KOPT-K1 (cell line): Measurements from ENCODE around the gene SLCO1B3.
"Not testable (repeated sequence)": the region's sequence is repeated elsewhere in the genome, so short reads cannot be mapped to it uniquely, and the experiment has no call there.

Source experiments
- H3K27ac ChIP-seq: fragments of 200-600 bp; sonication (generic); 2 replicates; pipeline ENCODE4 v1.5.1; 2016; ENCODE audit warnings: antibody characterized with exemption, mild to moderate bottlenecking, low read depth, low read length; ENCODE audit not compliant: poor library complexity, severe bottlenecking
- H3K36me3 ChIP-seq: fragments of 200-600 bp; sonication (generic); 2 replicates; pipeline ENCODE4 v1.5.1; 2017; ENCODE audit warnings: antibody characterized with exemption, mild to moderate bottlenecking, low read length, moderate library complexity; ENCODE audit not compliant: insufficient read depth
- H3K9me3 ChIP-seq: fragments of 200-600 bp; sonication (generic); 2 replicates; pipeline ENCODE4 v1.5.1; 2017; ENCODE audit warnings: antibody characterized with exemption, low read length, mild to moderate bottlenecking; ENCODE audit not compliant: insufficient read depth, poor library complexity, severe bottlenecking

The SLCO1B3 gene, protein sequence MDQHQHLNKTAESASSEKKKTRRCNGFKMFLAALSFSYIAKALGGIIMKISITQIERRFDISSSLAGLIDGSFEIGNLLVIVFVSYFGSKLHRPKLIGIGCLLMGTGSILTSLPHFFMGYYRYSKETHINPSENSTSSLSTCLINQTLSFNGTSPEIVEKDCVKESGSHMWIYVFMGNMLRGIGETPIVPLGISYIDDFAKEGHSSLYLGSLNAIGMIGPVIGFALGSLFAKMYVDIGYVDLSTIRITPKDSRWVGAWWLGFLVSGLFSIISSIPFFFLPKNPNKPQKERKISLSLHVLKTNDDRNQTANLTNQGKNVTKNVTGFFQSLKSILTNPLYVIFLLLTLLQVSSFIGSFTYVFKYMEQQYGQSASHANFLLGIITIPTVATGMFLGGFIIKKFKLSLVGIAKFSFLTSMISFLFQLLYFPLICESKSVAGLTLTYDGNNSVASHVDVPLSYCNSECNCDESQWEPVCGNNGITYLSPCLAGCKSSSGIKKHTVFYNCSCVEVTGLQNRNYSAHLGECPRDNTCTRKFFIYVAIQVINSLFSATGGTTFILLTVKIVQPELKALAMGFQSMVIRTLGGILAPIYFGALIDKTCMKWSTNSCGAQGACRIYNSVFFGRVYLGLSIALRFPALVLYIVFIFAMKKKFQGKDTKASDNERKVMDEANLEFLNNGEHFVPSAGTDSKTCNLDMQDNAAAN

DNA sequence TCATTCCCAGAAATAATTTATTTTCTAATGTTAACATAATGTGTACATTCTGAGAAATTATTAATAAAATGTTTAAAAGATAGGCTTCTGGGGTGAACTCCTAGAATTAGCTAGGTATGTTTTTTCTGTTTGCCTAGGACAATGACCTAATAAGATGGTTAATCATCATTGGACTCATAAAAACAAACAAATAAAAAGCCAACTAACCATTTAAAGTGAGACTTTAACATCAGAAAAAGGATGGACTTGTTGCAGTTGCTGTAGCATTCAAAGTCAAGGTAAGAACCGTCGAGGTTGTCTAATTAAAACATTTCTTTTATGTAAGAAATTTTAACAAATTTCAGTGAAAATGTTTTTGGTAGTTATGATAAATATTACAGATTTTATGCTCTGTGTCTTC, at the start of gene SLCO1B3:
TSS of gene SLCO1B3 (plus strand) at position 219 of the 400 bp plus-strand sequence. CDS start 5,034 bp downstream, outside the sequence.
- H3K9me3 ChIP-seq, result no peaks in the 10 kb centered on the region

GRCh38 chr12:20777420-20777819, 33.1 kb upstream of the SLCO1B3 start:
- no peaks in the 10 kb centered on the region for H3K9me3 ChIP-seq
- H3K27ac ChIP-seq, result no peak overlapping the region
- no peaks in the 10 kb centered on the region for H3K36me3 ChIP-seq

More for the DNA sequence above, at the start of gene SLCO1B3:
- no peak within 1 kb of the TSS for H3K27ac ChIP-seq
- H3K36me3 ChIP-seq, result no peaks in the 10 kb centered on the region

DNA sequence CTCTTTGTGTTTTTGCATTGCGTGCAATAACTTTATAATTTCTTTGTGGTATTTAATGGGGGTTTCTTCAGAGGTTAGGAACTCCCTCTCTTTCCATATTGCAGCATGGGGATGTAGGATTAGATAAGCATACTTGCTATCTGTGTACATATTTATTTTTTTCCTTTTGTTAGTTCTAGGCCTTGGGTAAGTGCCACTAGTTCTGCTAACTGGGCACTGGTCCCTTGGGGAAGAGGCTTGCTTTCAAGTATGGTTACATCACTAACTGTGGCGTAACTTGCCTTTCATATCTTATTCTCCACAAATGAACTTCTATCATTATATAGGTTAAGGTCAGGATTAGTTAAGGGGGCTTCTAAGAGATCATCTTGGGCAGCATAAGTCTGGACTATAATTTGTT, 31.5 kb upstream of the SLCO1B3 start:
- no peak overlapping the region for H3K27ac ChIP-seq
- no peaks in the 10 kb centered on the region for H3K9me3 ChIP-seq
- no peaks in the 10 kb centered on the region for H3K36me3 ChIP-seq

- H3K36me3 ChIP-seq, H3K9me3 ChIP-seq, H3K27ac ChIP-seq: not testable (repeated sequence)
Observed at GRCh38 chr12:20779971-20780370, 30.5 kb upstream of the SLCO1B3 start.

DNA sequence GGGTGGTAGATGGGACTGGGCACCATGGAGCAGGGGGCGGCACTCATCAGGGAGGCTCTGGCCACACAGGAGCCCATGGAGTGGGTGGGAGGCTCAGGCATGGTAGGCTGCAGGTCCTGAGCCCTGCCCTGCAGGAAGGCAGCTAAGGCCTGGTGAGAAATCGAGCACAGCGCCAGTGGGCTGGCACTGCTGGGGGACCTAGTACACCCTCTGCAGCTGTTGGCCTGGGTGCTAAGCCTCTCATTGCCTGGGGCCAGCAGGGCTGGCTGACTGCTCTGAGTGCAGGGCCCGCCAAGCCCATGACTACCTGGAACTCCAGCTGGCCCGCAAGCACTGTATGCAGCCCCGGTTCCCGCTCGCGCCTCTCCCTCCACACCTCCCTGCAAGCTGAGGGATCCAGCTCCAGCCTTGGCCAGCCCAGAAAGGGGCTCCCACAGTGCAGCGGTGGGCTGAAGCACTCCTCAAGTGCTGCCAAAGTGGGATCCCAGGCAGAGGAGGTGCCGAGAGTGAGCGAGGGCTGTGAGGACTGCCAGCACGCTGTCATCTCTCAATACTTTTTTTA, 26.6 kb upstream of the SLCO1B3 start:
- not testable (repeated sequence) for H3K9me3 ChIP-seq, H3K36me3 ChIP-seq, H3K27ac ChIP-seq

- H3K27ac ChIP-seq, result no peak overlapping the region
- no peaks in the 10 kb centered on the region for H3K36me3 ChIP-seq
- H3K9me3 ChIP-seq, result no peaks in the 10 kb centered on the region
Observed at GRCh38 chr12:20792971-20793370, 17.5 kb upstream of the SLCO1B3 start.

DNA sequence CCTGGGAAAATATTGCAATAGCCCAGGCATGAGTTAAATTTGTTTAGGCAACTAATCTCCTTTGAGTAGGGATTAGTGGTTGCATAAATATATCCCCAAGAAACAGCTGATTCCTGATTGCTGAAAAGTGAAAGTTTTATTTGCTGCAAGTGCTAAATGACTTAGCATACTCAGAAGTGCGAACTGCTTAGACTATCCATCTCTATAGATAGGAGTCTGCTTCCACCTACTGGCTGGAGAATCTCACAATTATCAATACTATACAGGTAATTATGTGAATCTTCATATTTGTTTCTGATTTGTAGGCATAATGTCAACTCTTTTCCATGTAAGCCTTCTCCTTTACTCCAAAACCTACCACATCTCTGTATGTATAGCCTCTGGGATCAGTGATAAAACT, 12.0 kb upstream of the SLCO1B3 start:
- H3K36me3 ChIP-seq, result no peaks in the 10 kb centered on the region
- no peaks in the 10 kb centered on the region for H3K9me3 ChIP-seq

GRCh38 chr12:20800160-20800559, 10.3 kb upstream of the SLCO1B3 start:
- H3K9me3 ChIP-seq, result no peaks in the 10 kb centered on the region
- no peaks in the 10 kb centered on the region for H3K36me3 ChIP-seq
- no peak overlapping the region for H3K27ac ChIP-seq

More for the DNA sequence above, 12.0 kb upstream of the SLCO1B3 start:
- H3K27ac ChIP-seq, result no peak overlapping the region

DNA sequence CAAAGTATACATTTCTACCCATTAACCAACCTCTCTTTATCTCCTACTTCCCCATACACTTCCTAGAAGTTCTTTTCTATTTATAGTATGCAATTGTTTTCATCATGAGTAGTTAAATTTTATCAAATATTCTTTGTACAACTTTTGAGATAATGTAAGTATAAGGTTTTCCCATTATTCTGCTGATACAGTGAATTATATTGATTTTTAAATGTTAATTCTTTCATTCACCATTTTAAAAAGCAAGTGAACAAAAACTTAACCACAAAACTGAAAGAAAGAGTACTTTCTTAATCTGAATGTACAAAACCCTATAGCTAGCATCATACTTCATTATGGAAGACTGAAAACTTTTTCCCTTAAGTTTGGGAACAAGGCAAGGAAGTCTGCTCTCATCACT, 9.5 kb upstream of the SLCO1B3 start:
- Histone ChIP-seq H3K27ac (no peak overlapping the region), H3K36me3 (no peaks in the 10 kb centered on the region), H3K9me3 (no peaks in the 10 kb centered on the region)

DNA sequence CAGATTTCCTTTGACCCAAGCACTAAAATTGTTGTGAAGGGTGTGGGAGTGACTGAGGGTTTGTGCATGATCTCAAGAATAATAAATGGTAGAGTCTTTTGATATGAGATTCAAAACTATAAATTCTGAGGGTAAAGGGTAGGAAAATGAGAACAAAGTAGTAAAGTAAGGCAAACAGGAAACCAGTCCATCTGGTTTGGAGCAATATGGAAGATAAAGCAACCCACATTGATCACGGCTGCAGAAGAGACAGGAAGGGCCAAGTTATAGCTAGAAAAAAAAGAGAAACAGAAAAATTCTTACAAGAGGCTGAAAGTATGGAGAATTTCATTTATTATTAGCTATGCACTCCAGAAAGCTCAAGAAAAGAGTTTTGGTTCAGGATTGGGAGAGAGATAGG, 4.6 kb upstream of the SLCO1B3 start:
- H3K36me3 ChIP-seq, result no peaks in the 10 kb centered on the region
- H3K9me3 ChIP-seq, result no peaks in the 10 kb centered on the region
- H3K27ac ChIP-seq, result no peak overlapping the region

DNA sequence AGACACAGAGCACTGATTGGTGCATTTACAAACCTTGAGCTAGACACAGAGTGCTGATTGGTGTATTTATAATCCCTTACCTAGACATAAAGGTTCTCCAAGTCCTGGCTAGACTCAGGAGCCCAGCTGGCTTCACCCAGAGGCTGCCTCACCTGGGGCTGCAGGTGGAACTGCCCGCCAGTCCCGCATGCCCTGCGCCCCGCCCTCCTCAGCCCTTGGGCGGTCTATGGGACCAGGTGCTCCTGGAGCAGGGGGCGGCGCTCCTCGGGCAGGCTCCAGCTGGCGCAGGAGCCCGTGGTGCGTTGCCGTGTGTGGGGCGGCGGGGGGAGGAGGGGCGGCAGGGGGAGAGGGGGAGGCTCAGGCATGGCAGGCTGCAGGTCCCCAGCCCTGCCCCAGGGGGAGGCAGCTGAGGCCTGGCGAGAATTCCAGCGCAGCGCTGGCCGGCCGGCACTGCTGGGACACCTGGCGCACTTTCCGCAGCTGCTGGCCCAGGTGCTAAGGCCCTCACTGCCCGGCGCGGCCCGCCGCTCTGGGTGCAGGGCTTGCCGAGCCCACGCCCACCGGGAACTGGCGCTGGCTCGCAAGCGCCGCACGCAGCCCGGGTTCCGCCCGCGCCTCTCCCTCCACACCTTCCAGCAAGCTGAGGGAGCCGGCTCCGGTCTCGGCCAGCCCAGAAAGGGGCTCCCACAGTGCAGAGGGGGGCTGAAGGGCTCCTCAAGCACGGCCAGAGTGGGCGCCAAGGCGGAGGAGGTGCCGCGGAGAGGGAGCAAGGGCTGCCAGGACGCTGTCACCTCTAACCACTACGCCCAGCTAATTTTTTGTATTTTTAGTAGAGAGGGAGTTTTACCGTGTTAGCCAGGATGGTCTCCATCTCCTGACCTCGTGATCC, 3.1 kb upstream of the SLCO1B3 start:
- no peaks in the 10 kb centered on the region for H3K9me3 ChIP-seq
- no peaks in the 10 kb centered on the region for H3K36me3 ChIP-seq
- no peak overlapping the region for H3K27ac ChIP-seq

- Histone ChIP-seq H3K27ac (no peak overlapping the region), H3K9me3 (no peaks in the 10 kb centered on the region), H3K36me3 (no peaks in the 10 kb centered on the region)
Observed at GRCh38 chr12:20808521-20808920, 2.0 kb upstream of the SLCO1B3 start.

GRCh38 chr12:20815574-20815973, 5.1 kb downstream of the SLCO1B3 start:
- Histone ChIP-seq H3K9me3 (no peaks in the 10 kb centered on the region), H3K36me3 (no peaks in the 10 kb centered on the region), H3K27ac (no peak overlapping the region)

DNA sequence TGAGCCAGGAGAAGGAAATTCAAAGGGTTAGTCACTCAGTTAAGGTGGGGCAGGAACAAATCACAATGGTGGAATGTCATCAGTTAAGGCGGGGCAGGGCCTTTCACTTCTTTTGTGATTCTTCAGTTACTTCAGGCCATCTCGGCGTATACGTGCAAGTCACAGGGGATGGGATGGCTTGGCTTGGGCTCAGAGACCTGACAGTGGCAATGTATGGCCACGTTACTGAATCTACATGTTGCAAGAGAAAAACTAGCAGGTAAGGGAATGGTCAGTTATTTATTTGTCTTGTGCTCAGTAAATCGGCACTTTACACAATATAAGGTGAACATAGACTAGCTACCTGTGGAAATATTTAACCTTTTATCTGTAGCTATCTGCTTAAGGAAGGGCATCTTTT, 11.9 kb downstream of the SLCO1B3 start:
- H3K36me3 ChIP-seq, result no peaks in the 10 kb centered on the region
- H3K9me3 ChIP-seq, result no peaks in the 10 kb centered on the region
- no peak overlapping the region for H3K27ac ChIP-seq

DNA sequence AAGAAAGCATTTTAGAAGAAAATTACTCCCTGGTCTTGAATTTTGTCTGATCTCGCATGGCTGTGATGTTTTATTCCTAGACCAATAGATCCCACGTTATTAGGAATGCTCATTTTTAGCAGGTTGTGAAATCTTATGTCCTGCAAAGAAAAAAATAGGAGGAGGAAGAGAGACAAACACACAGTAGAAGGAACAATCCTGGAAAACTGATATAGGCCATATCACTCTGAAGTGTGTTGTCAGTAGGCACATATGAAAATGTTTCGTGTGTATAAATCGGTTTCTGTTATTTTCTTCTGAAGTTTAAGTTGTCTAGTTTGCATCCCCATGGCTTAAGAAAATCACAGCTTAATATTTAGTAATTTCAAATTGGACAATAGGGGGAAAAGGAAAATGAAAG, 12.4 kb downstream of the SLCO1B3 start:
- H3K9me3 ChIP-seq, result no peaks in the 10 kb centered on the region
- no peak overlapping the region for H3K27ac ChIP-seq
- H3K36me3 ChIP-seq, result no peaks in the 10 kb centered on the region
